ENCODE data around the gene SLC7A8.

- TF ChIP-seq CTCF (conservative IDR thresholded peaks at IDR 0.05; ENCODE audit: low read depth, low read length): no peak
- TF ChIP-seq EZH2phosphoT487 (IDR thresholded peaks at IDR 0.05; ENCODE audit: borderline replicate concordance, low read length): no peak
- no peak for TF ChIP-seq EZH2 (IDR thresholded peaks at IDR 0.05; ENCODE audit: low read length, unreplicated experiment)
These were observed 23.1 kb upstream of the SLC7A8 start for GRCh38 chr14:23206422-23207145.

Data from PC-3 (cell line).